Esophagus muscularis mucosa (tissue), 4 donors: ENCODE data around the gene ZNF474.

Experiments
- CTCF ChIP-seq, 3 experiments: fragments of 200-600 bp in 2 of 3; fragments of 450-650 bp in 1 of 3; sonication (generic) in 2 of 3; IDR thresholded peaks; one replicate each; pipeline ENCODE4 v1.5.1; 2017 to 2019; ENCODE audit warnings: antibody characterized with exemption in 3 of 3, mild to moderate bottlenecking in 2 of 3, moderate library complexity in 1 of 3
- EP300 ChIP-seq: sonication (generic); formaldehyde crosslinking; IDR thresholded peaks from one replicate; pipeline ENCODE4 v1.6.1; 2017; ENCODE audit warnings: antibody characterized with exemption
- POLR2A ChIP-seq: fragments of 450-650 bp; IDR thresholded peaks from one replicate; pipeline ENCODE4 v1.6.1; 2017; ENCODE audit warnings: antibody characterized with exemption, moderate library complexity, mild to moderate bottlenecking, low read depth
- POLR2AphosphoS5 ChIP-seq, 2 donors: sonication (generic); formaldehyde crosslinking; IDR thresholded peaks; one replicate each; pipeline ENCODE4 v1.6.1; 2017; ENCODE audit warnings: antibody characterized with exemption in 2 of 2

- TF ChIP-seq POLR2AphosphoS5 (IDR thresholded peaks at IDR 0.05) (no peak), CTCF (IDR thresholded peaks at IDR 0.05) (no peak), POLR2A (no peak), EP300 (no peak)
Measured at GRCh38 chr5:122089096-122090013, 40.0 kb upstream of the ZNF474 start.
